GM18505 (cell line): ENCODE results near the gene PALLD.

ENCODE experiments used
- ATAC-seq: cut with Tn5 transposase; IDR thresholded peaks from one replicate; pipeline ENCODE4 v1.9.1; 2021; ENCODE audit not compliant: unreplicated experiment
- POLR2A ChIP-seq: IDR thresholded peaks from 4 replicates; pipeline ENCODE4 v1.6.1; 2011; ENCODE audit warnings: borderline replicate concordance; ENCODE audit not compliant: insufficient read depth, insufficient read length; ENCODE audit errors: extremely low read depth

Gene PALLD

GRCh38 chr4:168524006-168524405 lies 27.2 kb downstream of the PALLD start:
- no peak for TF ChIP-seq POLR2A
- ATAC-seq: no peak

- no peak for TF ChIP-seq POLR2A
- ATAC-seq: no peak
Observed at GRCh38 chr4:168524897-168525296, 28.0 kb downstream of the PALLD start.

GRCh38 chr4:168527560-168527959 lies 30.7 kb downstream of the PALLD start:
- ATAC-seq: no peak
- TF ChIP-seq POLR2A: no peak

GRCh38 chr4:168528131-168528949 lies 31.5 kb downstream of the PALLD start:
- no peak for ATAC-seq
- TF ChIP-seq POLR2A: no peak

- ATAC-seq: no peak
- no peak for TF ChIP-seq POLR2A
Observed at GRCh38 chr4:168529257-168529656, 32.4 kb downstream of the PALLD start.

GRCh38 chr4:168531305-168531704 lies 34.5 kb downstream of the PALLD start:
- no peak for ATAC-seq
- TF ChIP-seq POLR2A: no peak

GRCh38 chr4:168534535-168534934 lies 37.7 kb downstream of the PALLD start:
- no peak for ATAC-seq
- no peak for TF ChIP-seq POLR2A

- no peak for ATAC-seq
- TF ChIP-seq POLR2A: no peak
Observed at GRCh38 chr4:168535689-168536088, 38.8 kb downstream of the PALLD start.

- no peak for TF ChIP-seq POLR2A
Observed at GRCh38 chr4:168536448-168536847, 39.6 kb downstream of the PALLD start.

GRCh38 chr4:168537086-168537485 lies 40.2 kb downstream of the PALLD start:
- ATAC-seq: no peak
- no peak for TF ChIP-seq POLR2A

More at GRCh38 chr4:168536448-168536847, 39.6 kb downstream of the PALLD start:
- no peak for ATAC-seq

GRCh38 chr4:168537571-168537970 lies 40.7 kb downstream of the PALLD start:
- ATAC-seq: no peak
- no peak for TF ChIP-seq POLR2A

GRCh38 chr4:168538632-168539031 lies 41.8 kb downstream of the PALLD start:
- TF ChIP-seq POLR2A: no peak
- ATAC-seq: no peak

GRCh38 chr4:168540086-168540485 lies 43.2 kb downstream of the PALLD start:
- ATAC-seq: no peak
- TF ChIP-seq POLR2A: no peak

- TF ChIP-seq POLR2A: no peak
- no peak for ATAC-seq
Observed at GRCh38 chr4:168540503-168541265, 43.8 kb downstream of the PALLD start.
